Adrenal gland (tissue), 5 donors: ENCODE data around the gene DNAH2.

Source experiments
- CTCF ChIP-seq, 6 experiments: fragments of 450-650 bp in 4 of 6; fragments of 200-600 bp in 2 of 6; sonication (generic) in 1 of 6; IDR thresholded peaks; 1 replicate in 5 of 6; 2 replicates in 1 of 6; pipeline versions ENCODE4 v1.5.1 to v1.8.0; 2016 to 2021; ENCODE audit warnings: antibody characterized with exemption in 6 of 6, mild to moderate bottlenecking in 2 of 6, moderate library complexity in 1 of 6
- POLR2A ChIP-seq, 2 donors: fragments of 450-650 bp; IDR thresholded peaks; one replicate each; pipeline ENCODE4 v1.6.1; 2017; ENCODE audit warnings: antibody characterized with exemption in 2 of 2, mild to moderate bottlenecking in 2 of 2, moderate library complexity in 1 of 2
- donor health status: DM: no; HTN: no; CAD: no.

- TF ChIP-seq CTCF (IDR thresholded peaks at IDR 0.05): no peak
- no peak for TF ChIP-seq POLR2A (IDR thresholded peaks at IDR 0.05)
Measured at GRCh38 chr17:7881276-7882054, 163.9 kb downstream of the DNAH2 start.
